Neural progenitor cell (in vitro differentiated cells): ENCODE measurements around the gene TRAM2. TPM values are rescaled to one million over a fixed set of nuclear protein-coding genes. Genes with fewer than 3 reads are reported as not detected.

ENCODE experiments used
- DNase-seq: peaks from one replicate; pipeline ENCODE4 v3.0.0-alpha.2; 2016; ENCODE audit warnings: low spot score
- H2AFZ ChIP-seq: fragments of 200-600 bp; sonication (generic); replicated peaks from 2 replicates; pipeline ENCODE4 v1.6.1; 2016; ENCODE audit warnings: antibody characterized with exemption
- H3F3A ChIP-seq: fragments of 200-600 bp; sonication (generic); 2 replicates; pipeline ENCODE4 v1.6.1; 2016; ENCODE audit warnings: antibody characterized with exemption, low read depth
- H3K27ac ChIP-seq: fragments of 200-600 bp; sonication (generic); 2 replicates; pipeline ENCODE4 v1.5.1; 2016; ENCODE audit warnings: mild to moderate bottlenecking
- H3K27me3 ChIP-seq: fragments of 200-600 bp; sonication (generic); 2 replicates; pipeline ENCODE4 v1.6.1; 2016; ENCODE audit warnings: mild to moderate bottlenecking, moderate library complexity
- H3K36me3 ChIP-seq: fragments of 200-600 bp; sonication (generic); 2 replicates; pipeline ENCODE4 v1.5.1; 2016
- H3K4me1 ChIP-seq: fragments of 200-600 bp; sonication (generic); 2 replicates; pipeline ENCODE4 v1.6.1; 2016; ENCODE audit warnings: mixed run types
- H3K4me2 ChIP-seq: fragments of 200-600 bp; sonication (generic); 2 replicates; pipeline ENCODE4 v1.6.1; 2016
- H3K4me3 ChIP-seq: fragments of 200-600 bp; sonication (generic); 2 replicates; pipeline ENCODE4 v1.5.1; 2016
- H3K79me2 ChIP-seq: fragments of 200-600 bp; sonication (generic); 2 replicates; pipeline ENCODE4 v1.6.1; 2016; ENCODE audit warnings: low read depth
- H3K9ac ChIP-seq: fragments of 200-600 bp; sonication (generic); 2 replicates; pipeline ENCODE4 v1.6.1; 2016
- H3K9me3 ChIP-seq: fragments of 200-600 bp; sonication (generic); 2 replicates; pipeline ENCODE4 v1.5.1; 2016; ENCODE audit warnings: low read depth
- H4K20me1 ChIP-seq: fragments of 200-600 bp; sonication (generic); 2 replicates; pipeline ENCODE4 v1.6.1; 2016; ENCODE audit warnings: low read depth
- H3K27ac Mint-ChIP-seq: 3 replicates; pipeline ENCODE4 v1.8.0; 2021; ENCODE audit warnings: mixed read lengths
- H3K27me3 Mint-ChIP-seq: 2 replicates; pipeline ENCODE4 v1.8.0; 2022; ENCODE audit warnings: low read depth, mild to moderate bottlenecking, inconsistent platforms, moderate library complexity, mixed read lengths; ENCODE audit not compliant: insufficient read depth
- H3K36me3 Mint-ChIP-seq: 3 replicates; pipeline ENCODE4 v1.8.0; 2021; ENCODE audit warnings: mixed read lengths
- H3K4me1 Mint-ChIP-seq: 3 replicates; pipeline ENCODE4 v1.8.0; 2021; ENCODE audit warnings: mixed read lengths
- H3K4me3 Mint-ChIP-seq: 3 replicates; pipeline ENCODE4 v1.8.0; 2021; ENCODE audit warnings: mild to moderate bottlenecking, moderate library complexity, mixed read lengths
- H3K9me3 Mint-ChIP-seq: 3 replicates; pipeline ENCODE4 v1.8.0; 2020; ENCODE audit warnings: mixed read lengths
- EZH2 ChIP-seq: fragments of 200-600 bp; sonication (generic); IDR thresholded peaks from 2 replicates; pipeline ENCODE4 v1.6.1; 2017; ENCODE audit warnings: antibody characterized with exemption, mild to moderate bottlenecking, moderate library complexity
- EZH2phosphoT487 ChIP-seq: fragments of 200-600 bp; sonication (generic); IDR thresholded peaks from 2 replicates; pipeline ENCODE4 v1.6.1; 2017; ENCODE audit warnings: antibody characterized with exemption
- total RNA-seq: library from RNA; depleted of rRNA; stranded (reverse); fragments of >200 nt; gene quantifications from 2 replicates; pipeline ENCODE4 v1.2.3, GENCODE V29; 2015; ENCODE audit warnings: low replicate concordance
- TF ChIP-seq, protein P1 (sequence below): fragments of 200-600 bp; sonication (generic); IDR thresholded peaks from 2 replicates; pipeline ENCODE4 v1.5.1; 2017; ENCODE audit warnings: antibody characterized with exemption, mild to moderate bottlenecking

The TRAM2 gene
- total RNA-seq, 1 donor from 2014 or later, result 12.3 TPM

DNA sequence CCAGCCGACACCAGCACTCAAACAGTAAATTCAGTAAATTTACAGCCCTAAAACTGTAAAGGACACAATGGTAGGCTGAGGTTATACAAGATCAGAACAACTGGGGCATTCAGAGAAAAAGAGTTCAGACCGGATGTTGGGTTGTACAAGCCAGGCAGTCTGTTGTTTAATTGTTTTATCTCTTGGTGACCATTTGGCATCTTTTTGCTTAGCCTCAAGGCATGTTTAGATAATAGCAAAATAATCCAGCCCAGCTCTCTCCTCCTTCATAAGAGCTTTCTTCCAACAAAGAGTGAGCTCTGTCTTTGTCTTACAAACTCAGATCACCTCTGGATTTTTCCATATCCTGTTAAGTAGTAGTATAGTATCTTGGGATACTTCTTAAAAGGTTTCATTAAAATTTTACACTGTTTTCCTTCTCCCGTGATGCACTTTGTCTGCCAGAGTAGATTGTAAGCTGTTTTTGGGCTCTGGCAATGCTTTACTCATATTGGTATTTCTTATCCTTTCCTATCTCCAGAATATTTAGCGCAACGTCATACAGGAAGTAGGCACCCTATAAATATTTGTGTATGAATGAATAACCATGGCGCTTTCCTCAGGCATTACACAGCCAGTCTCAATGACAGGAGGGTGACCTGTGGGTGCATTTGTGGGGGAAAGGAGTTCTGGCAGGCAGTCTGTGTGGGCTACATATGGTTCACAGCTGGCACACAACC, 35.6 kb upstream of the TRAM2 start:
- no peak overlapping the region for H3K4me3 Mint-ChIP-seq
- peaks cover 9% of the 10 kb centered on the region for H3K9me3 Mint-ChIP-seq
- H3K79me2 ChIP-seq, result no peaks in the 10 kb centered on the region
- H3K36me3 Mint-ChIP-seq, result no peaks in the 10 kb centered on the region
- no peaks in the 10 kb centered on the region for H3F3A ChIP-seq
- no peaks in the 10 kb centered on the region for H3K27me3 ChIP-seq
- H3K27ac Mint-ChIP-seq, result no peak overlapping the region
- no peaks in the 10 kb centered on the region for H3K4me1 ChIP-seq
- TF ChIP-seq, protein P1, sequence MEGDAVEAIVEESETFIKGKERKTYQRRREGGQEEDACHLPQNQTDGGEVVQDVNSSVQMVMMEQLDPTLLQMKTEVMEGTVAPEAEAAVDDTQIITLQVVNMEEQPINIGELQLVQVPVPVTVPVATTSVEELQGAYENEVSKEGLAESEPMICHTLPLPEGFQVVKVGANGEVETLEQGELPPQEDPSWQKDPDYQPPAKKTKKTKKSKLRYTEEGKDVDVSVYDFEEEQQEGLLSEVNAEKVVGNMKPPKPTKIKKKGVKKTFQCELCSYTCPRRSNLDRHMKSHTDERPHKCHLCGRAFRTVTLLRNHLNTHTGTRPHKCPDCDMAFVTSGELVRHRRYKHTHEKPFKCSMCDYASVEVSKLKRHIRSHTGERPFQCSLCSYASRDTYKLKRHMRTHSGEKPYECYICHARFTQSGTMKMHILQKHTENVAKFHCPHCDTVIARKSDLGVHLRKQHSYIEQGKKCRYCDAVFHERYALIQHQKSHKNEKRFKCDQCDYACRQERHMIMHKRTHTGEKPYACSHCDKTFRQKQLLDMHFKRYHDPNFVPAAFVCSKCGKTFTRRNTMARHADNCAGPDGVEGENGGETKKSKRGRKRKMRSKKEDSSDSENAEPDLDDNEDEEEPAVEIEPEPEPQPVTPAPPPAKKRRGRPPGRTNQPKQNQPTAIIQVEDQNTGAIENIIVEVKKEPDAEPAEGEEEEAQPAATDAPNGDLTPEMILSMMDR, result no peak
- TF ChIP-seq EZH2phosphoT487 (no peak), EZH2 (no peak)
- no peaks in the 10 kb centered on the region for H3K4me1 Mint-ChIP-seq
- H3K4me3 ChIP-seq, result no peak overlapping the region
- peaks cover 5% of the 10 kb centered on the region for H3K27me3 Mint-ChIP-seq
- H3K36me3 ChIP-seq, result no peaks in the 10 kb centered on the region
- H2AFZ ChIP-seq, result no peak overlapping the region
- H3K4me2 ChIP-seq, result no peak overlapping the region
- H3K27ac ChIP-seq, result no peak overlapping the region
- DNase-seq, result no peak
- no peaks in the 10 kb centered on the region for H4K20me1 ChIP-seq
- H3K9ac ChIP-seq, result no peak overlapping the region
- H3K9me3 ChIP-seq, result no peaks in the 10 kb centered on the region

DNA sequence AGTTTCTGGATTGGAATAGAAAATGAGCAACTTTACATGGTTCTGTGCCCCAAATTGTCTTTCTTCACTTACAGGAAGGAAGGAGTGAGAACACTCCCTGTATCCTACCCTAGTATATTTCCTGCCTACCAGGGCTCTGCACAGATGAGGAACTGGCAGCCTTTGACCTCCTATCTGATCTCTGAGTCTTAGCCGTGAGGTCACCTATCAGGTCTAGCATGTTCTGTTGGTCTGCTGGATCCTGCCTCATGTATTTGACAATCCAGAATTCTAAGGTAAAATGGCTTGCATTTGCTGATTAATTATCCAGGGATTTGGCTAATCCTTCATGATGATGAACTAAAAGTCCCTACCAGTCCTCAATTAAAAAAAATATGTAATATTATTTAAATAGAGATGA, 35.0 kb upstream of the TRAM2 start:
- Histone ChIP-seq H3K9ac (no peak overlapping the region), H3K4me2 (no peak overlapping the region), H3K36me3 (no peaks in the 10 kb centered on the region), H3K79me2 (no peaks in the 10 kb centered on the region), H2AFZ (no peak overlapping the region), H3K4me3 (no peak overlapping the region), H3K27ac (no peak overlapping the region), H3K27me3 (no peaks in the 10 kb centered on the region), H3F3A (no peaks in the 10 kb centered on the region), H3K4me1 (no peaks in the 10 kb centered on the region), H4K20me1 (no peaks in the 10 kb centered on the region), H3K9me3 (no peaks in the 10 kb centered on the region)
- H3K27ac Mint-ChIP-seq, result no peak overlapping the region
- H3K9me3 Mint-ChIP-seq, result peaks cover 9% of the 10 kb centered on the region
- H3K27me3 Mint-ChIP-seq, result peaks cover 5% of the 10 kb centered on the region
- no peaks in the 10 kb centered on the region for H3K36me3 Mint-ChIP-seq
- DNase-seq, result no peak
- H3K4me1 Mint-ChIP-seq, result no peaks in the 10 kb centered on the region
- no peak for TF ChIP-seq EZH2
- TF ChIP-seq EZH2phosphoT487, result no peak
- TF ChIP-seq, protein P1, result no peak
- no peak overlapping the region for H3K4me3 Mint-ChIP-seq

DNA sequence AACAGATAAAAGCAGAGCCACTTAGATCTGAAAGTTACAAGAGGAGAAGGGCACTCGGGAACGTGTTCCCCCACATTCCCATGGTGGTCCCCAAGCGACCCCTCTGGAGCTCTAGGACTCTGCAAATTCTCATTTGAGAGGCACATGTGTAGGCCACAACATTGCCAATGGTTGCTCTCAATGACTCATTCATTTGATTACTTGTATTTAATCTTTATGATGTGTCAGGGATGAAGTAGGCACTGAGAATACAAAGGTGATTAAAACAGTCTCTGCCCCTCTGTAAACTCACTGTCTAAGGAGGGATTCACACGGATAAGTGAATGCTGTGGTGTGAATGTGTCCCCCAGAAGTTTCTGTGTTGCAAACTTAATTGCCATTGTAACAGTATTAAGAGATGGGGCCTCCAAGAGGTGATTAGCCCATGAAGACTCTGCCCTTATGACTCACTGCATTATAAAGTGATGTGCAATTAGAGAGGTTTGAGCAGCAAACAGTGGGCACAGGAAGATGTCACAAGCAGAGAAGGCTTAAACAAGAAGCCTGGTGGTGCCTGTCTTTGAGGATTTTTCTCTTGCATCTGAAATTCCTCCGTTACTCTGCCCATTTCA, 34.0 kb upstream of the TRAM2 start:
- no peaks in the 10 kb centered on the region for H3K4me1 Mint-ChIP-seq
- H3K4me1 ChIP-seq, result no peaks in the 10 kb centered on the region

More for the DNA sequence above, 34.0 kb upstream of the TRAM2 start:
- H4K20me1 ChIP-seq, result no peaks in the 10 kb centered on the region
- Mint-ChIP-seq H3K36me3 (no peaks in the 10 kb centered on the region), H3K27ac (no peak overlapping the region), H3K4me3 (no peak overlapping the region), H3K27me3 (peaks cover 5% of the 10 kb centered on the region), H3K9me3 (peaks cover 9% of the 10 kb centered on the region)
- no peaks in the 10 kb centered on the region for H3F3A ChIP-seq
- no peak overlapping the region for H2AFZ ChIP-seq
- H3K79me2 ChIP-seq, result no peaks in the 10 kb centered on the region
- no peak for DNase-seq
- no peak overlapping the region for H3K4me2 ChIP-seq
- no peak overlapping the region for H3K9ac ChIP-seq
- H3K36me3 ChIP-seq, result no peaks in the 10 kb centered on the region
- H3K9me3 ChIP-seq, result no peaks in the 10 kb centered on the region
- H3K4me3 ChIP-seq, result no peak overlapping the region
- no peak overlapping the region for H3K27ac ChIP-seq
- H3K27me3 ChIP-seq, result no peaks in the 10 kb centered on the region
- no peak for TF ChIP-seq EZH2
- TF ChIP-seq, protein P1, result no peak
- no peak for TF ChIP-seq EZH2phosphoT487
